ENCODE results near the gene TGM4. TPM values are rescaled to one million over a fixed set of nuclear protein-coding genes. Genes with fewer than 3 reads are reported as not detected.

Gene TGM4
- total RNA-seq, 1 donor from 2014 or later = 0.09 TPM

GRCh38 chr3:44962621-44963393 lies 88.4 kb downstream of the TGM4 start:
- no peak for TF ChIP-seq CTCF (IDR thresholded peaks at IDR 0.05; ENCODE audit: unreplicated experiment)
- Mint-ChIP-seq H3K36me3 (no peaks in the 10 kb centered on the region), H3K27me3 (ENCODE audit: low read depth) (no peaks in the 10 kb centered on the region), H3K4me3 (no peak overlapping the region), H3K27ac (no peak overlapping the region), H3K9me3 (no peaks in the 10 kb centered on the region), H3K4me1 (peaks cover 6% of the 10 kb centered on the region)
- no peak for DNase-seq (ENCODE audit: low spot score in 2 of 2, unreplicated experiment in 2 of 2)

- H3K27me3 Mint-ChIP-seq (ENCODE audit: low read depth) = no peaks in the 10 kb centered on the region
- no peaks in the 10 kb centered on the region for H3K9me3 Mint-ChIP-seq
- no peaks in the 10 kb centered on the region for H3K36me3 Mint-ChIP-seq
- TF ChIP-seq CTCF (IDR thresholded peaks at IDR 0.05; ENCODE audit: unreplicated experiment) = no peak
- no peak overlapping the region for H3K27ac Mint-ChIP-seq
- DNase-seq (ENCODE audit: low spot score in 2 of 2, unreplicated experiment in 2 of 2) = no peak
- H3K4me1 Mint-ChIP-seq = peaks cover 6% of the 10 kb centered on the region
- no peak overlapping the region for H3K4me3 Mint-ChIP-seq
Observed at GRCh38 chr3:44963571-44964325, 89.3 kb downstream of the TGM4 start.

Other genes starting within 250 kb of the TGM4 start
- 32.4 to 33.3 TPM (median 32.6 TPM) in 3 replicates for gene ZNF197, start 249.6 kb upstream of the TGM4 start, total RNA-seq
- 20.9 to 24.0 TPM (median 22.6 TPM) in 3 replicates for gene ZNF35, start 225.9 kb upstream of the TGM4 start, total RNA-seq
- not detected in 3 replicates for gene ZNF502, start 161.9 kb upstream of the TGM4 start, total RNA-seq
- 4.0 to 6.2 TPM (median 4.8 TPM) in 3 replicates for gene ZNF501, start 145.0 kb upstream of the TGM4 start, total RNA-seq
- gene KIAA1143, start 113.0 kb upstream of the TGM4 start, total RNA-seq = 35.8 to 41.4 TPM (median 36.4 TPM) in 3 replicates
- 10.6 to 11.3 TPM (median 10.7 TPM) in 3 replicates for gene KIF15, start 112.8 kb upstream of the TGM4 start, total RNA-seq
- gene TMEM42, start 12.7 kb upstream of the TGM4 start, total RNA-seq = 17.7 to 20.2 TPM (median 18.8 TPM) in 3 replicates
- 63.7 to 74.5 TPM (median 64.8 TPM) in 3 replicates for gene ZDHHC3, start 101.6 kb downstream of the TGM4 start, total RNA-seq
- 53.6 TPM in 3 replicates for gene EXOSC7, start 101.6 kb downstream of the TGM4 start, total RNA-seq
- 0.60 to 1.2 TPM (median 0.66 TPM) in 3 replicates for gene CLEC3B, start 151.7 kb downstream of the TGM4 start, total RNA-seq